NCI-H1048 (cell line): Measurements from ENCODE around the gene SORBS1.

Experiments used
- DNase-seq: peaks from one replicate; lab custom pipeline; 2025; lab: John Stamatoyannopoulos, UW

SORBS1 gene

GRCh38 chr10:95539560-95540284 is 21.4 kb downstream of the SORBS1 start:
- no peak for DNase-seq

GRCh38 chr10:95538412-95538811 is 22.8 kb downstream of the SORBS1 start:
- no peak for DNase-seq

- DNase-seq: no peak
Measured at GRCh38 chr10:95537542-95537927, 23.6 kb downstream of the SORBS1 start.

- DNase-seq: no peak
Measured at GRCh38 chr10:95536894-95537541, 24.2 kb downstream of the SORBS1 start.

- no peak for DNase-seq
Measured at GRCh38 chr10:95536017-95536416, 25.2 kb downstream of the SORBS1 start.

GRCh38 chr10:95535526-95535925 is 25.6 kb downstream of the SORBS1 start:
- no peak for DNase-seq

- DNase-seq: no peak
Measured at GRCh38 chr10:95533590-95533989, 27.6 kb downstream of the SORBS1 start.

- no peak for DNase-seq
Measured at GRCh38 chr10:95532536-95532935, 28.6 kb downstream of the SORBS1 start.

- no peak for DNase-seq
Measured at GRCh38 chr10:95531994-95532399, 29.2 kb downstream of the SORBS1 start.

GRCh38 chr10:95531058-95531809 is 29.9 kb downstream of the SORBS1 start:
- no peak for DNase-seq

- DNase-seq: no peak
Measured at GRCh38 chr10:95530561-95530960, 30.6 kb downstream of the SORBS1 start.

GRCh38 chr10:95530029-95530428 is 31.1 kb downstream of the SORBS1 start:
- DNase-seq: no peak

- no peak for DNase-seq
Measured at GRCh38 chr10:95526044-95526443, 35.1 kb downstream of the SORBS1 start.

GRCh38 chr10:95525033-95525418 is 36.1 kb downstream of the SORBS1 start:
- DNase-seq: no peak

- no peak for DNase-seq
Measured at GRCh38 chr10:95524358-95525032, 36.7 kb downstream of the SORBS1 start.

GRCh38 chr10:95522117-95522516 is 39.1 kb downstream of the SORBS1 start:
- no peak for DNase-seq

GRCh38 chr10:95520617-95521016 is 40.6 kb downstream of the SORBS1 start:
- DNase-seq: no peak

- DNase-seq: no peak
Measured at GRCh38 chr10:95518455-95519452, 42.4 kb downstream of the SORBS1 start.

- no peak for DNase-seq
Measured at GRCh38 chr10:95517536-95518454, 43.4 kb downstream of the SORBS1 start.

GRCh38 chr10:95516774-95517373 is 44.3 kb downstream of the SORBS1 start:
- no peak for DNase-seq
